Measurements from ENCODE around the gene SPTBN4.

GRCh38 chr19:40622773-40623075 lies 155.9 kb downstream of the SPTBN4 start:
- TF ChIP-seq EZH2 (IDR thresholded peaks at IDR 0.05; ENCODE audit: borderline replicate concordance) (no peak), CTCF (IDR thresholded peaks at IDR 0.05; ENCODE audit: poor library complexity) (no peak)
